ENCODE measurements around the gene LMAN1L. TPM values are rescaled to one million over a fixed set of nuclear protein-coding genes. Genes with fewer than 3 reads are reported as not detected.

Gene LMAN1L
- total RNA-seq = not detected

GRCh38 chr15:74812533-74812932 is at the start of gene LMAN1L:
TSS of gene LMAN1L (plus strand) at chr15:74812835. CDS start at chr15:74812855, 20 bp downstream.
- no peaks in the 10 kb centered on the region for H3K36me3 ChIP-seq
- H3K27me3 ChIP-seq = no peaks in the 10 kb centered on the region
- TF ChIP-seq POLR2A (IDR thresholded peaks at IDR 0.05) (no peak), CTCF (IDR thresholded peaks at IDR 0.05 in 4 of 5, conservative IDR thresholded peaks at IDR 0.05 in 1 of 5) (no peak)
- intact Hi-C loops (cut with DNase I; ENCODE audit: low total_unique reads) (no loop called here), in situ Hi-C loops (cut with MboI; ENCODE audit: low sequenced_read_pairs in 4 of 4) (no loop called here)
- DNase-seq = no peak
- no peak within 1 kb of the TSS for H3K27ac ChIP-seq
- ATAC-seq = no peak
- no peak within 1 kb of the TSS for H3K4me3 ChIP-seq
- H3K4me1 ChIP-seq = peaks cover 6 to 10% of the 10 kb centered on the region in 2 donors
- no peaks in the 10 kb centered on the region for H3K9me3 ChIP-seq

GRCh38 chr15:74763416-74763815 is 49.2 kb upstream of the LMAN1L start:
- Histone ChIP-seq H3K4me1 (no peaks in the 10 kb centered on the region), H3K9me3 (no peaks in the 10 kb centered on the region), H3K4me3 (no peak overlapping the region), H3K27ac (peak overlapping the region in 1 of 4 donors; percentile 54), H3K27me3 (peaks cover 0 to 3% (median 0%) of the 10 kb centered on the region in 3 donors), H3K36me3 (no peaks in the 10 kb centered on the region)
- ATAC-seq (no peak), DNase-seq (no peak)
- intact Hi-C loops (cut with DNase I; ENCODE audit: low total_unique reads) = no loop called here
- in situ Hi-C loops (cut with MboI; ENCODE audit: low sequenced_read_pairs in 4 of 4) = loop anchor here in 2 of 4 donors (25.0 kb wide), 1 partner anchor 376 kb away; no protein-coding TSS in a partner anchor
- TF ChIP-seq POLR2A (IDR thresholded peaks at IDR 0.05) (no peak), CTCF (IDR thresholded peaks at IDR 0.05 in 4 of 5, conservative IDR thresholded peaks at IDR 0.05 in 1 of 5) (no peak)

GRCh38 chr15:74767167-74768098 is 45.2 kb upstream of the LMAN1L start:
- TF ChIP-seq POLR2A (IDR thresholded peaks at IDR 0.05) (no peak), CTCF (IDR thresholded peaks at IDR 0.05 in 4 of 5, conservative IDR thresholded peaks at IDR 0.05 in 1 of 5) (no peak)
- Histone ChIP-seq H3K36me3 (no peaks in the 10 kb centered on the region), H3K9me3 (no peaks in the 10 kb centered on the region), H3K27me3 (peaks cover 0 to 3% (median 0%) of the 10 kb centered on the region in 3 donors), H3K4me3 (no peak overlapping the region), H3K4me1 (no peaks in the 10 kb centered on the region), H3K27ac (no peak overlapping the region)
- ATAC-seq = no peak
- in situ Hi-C loops (cut with MboI; ENCODE audit: low sequenced_read_pairs in 4 of 4) (loop anchor here in 3 of 4 donors (5.0 to 25.0 kb wide), 2 partner anchors 135 to 380 kb away; no protein-coding TSS in a partner anchor), intact Hi-C loops (cut with DNase I; ENCODE audit: low total_unique reads) (loop anchor here (2.0 kb wide), 1 partner anchor 395 kb away; no protein-coding TSS in a partner anchor)
- no peak for DNase-seq

GRCh38 chr15:74768099-74768770 is 44.4 kb upstream of the LMAN1L start:
- DNase-seq = no peak

More at GRCh38 chr15:74768099-74768770, 44.4 kb upstream of the LMAN1L start:
- no peak overlapping the region for H3K27ac ChIP-seq
- H3K9me3 ChIP-seq = no peaks in the 10 kb centered on the region
- in situ Hi-C loops (cut with MboI; ENCODE audit: low sequenced_read_pairs in 4 of 4) = loop anchor here in 3 of 4 donors (5.0 to 25.0 kb wide), 2 partner anchors 136 to 381 kb away; no protein-coding TSS in a partner anchor
- H3K4me1 ChIP-seq = no peaks in the 10 kb centered on the region
- H3K36me3 ChIP-seq = no peaks in the 10 kb centered on the region
- H3K4me3 ChIP-seq = peak overlapping the region in 1 of 4 donors; percentile 19
- TF ChIP-seq POLR2A (IDR thresholded peaks at IDR 0.05) (no peak), CTCF (IDR thresholded peaks at IDR 0.05 in 4 of 5, conservative IDR thresholded peaks at IDR 0.05 in 1 of 5) (no peak)
- no peak for ATAC-seq
- intact Hi-C loops (cut with DNase I; ENCODE audit: low total_unique reads) = loop anchor here (2.0 kb wide), 1 partner anchor 395 kb away; no protein-coding TSS in a partner anchor
- peaks cover 0 to 3% (median 0%) of the 10 kb centered on the region in 3 donors for H3K27me3 ChIP-seq
